HG03135 (cell line): ENCODE data around the gene SEL1L3.

Experiments
- ATAC-seq: cut with Tn5 transposase; IDR thresholded peaks from one replicate; pipeline ENCODE4 v1.9.1; 2021; ENCODE audit warnings: mild to moderate bottlenecking, moderate library complexity; ENCODE audit not compliant: unreplicated experiment

The SEL1L3 gene

GRCh38 chr4:25821267-25821666 is 41.5 kb downstream of the SEL1L3 start:
- ATAC-seq: no peak

- ATAC-seq: no peak
Observed at GRCh38 chr4:25818876-25819275, 43.9 kb downstream of the SEL1L3 start.

- ATAC-seq: no peak
Observed at GRCh38 chr4:25818371-25818871, 44.4 kb downstream of the SEL1L3 start.

- no peak for ATAC-seq
Observed at GRCh38 chr4:25817059-25817681, 45.6 kb downstream of the SEL1L3 start.

- ATAC-seq: no peak
Observed at GRCh38 chr4:25816591-25817058, 46.2 kb downstream of the SEL1L3 start.

- no peak for ATAC-seq
Observed at GRCh38 chr4:25815586-25815985, 47.2 kb downstream of the SEL1L3 start.

GRCh38 chr4:25814301-25815136 is 48.3 kb downstream of the SEL1L3 start:
- no peak for ATAC-seq

- no peak for ATAC-seq
Observed at GRCh38 chr4:25813448-25814106, 49.2 kb downstream of the SEL1L3 start.

GRCh38 chr4:25811841-25812240 is 50.9 kb downstream of the SEL1L3 start:
- no peak for ATAC-seq

GRCh38 chr4:25811374-25811690 is 51.5 kb downstream of the SEL1L3 start:
- ATAC-seq: no peak

- ATAC-seq: no peak
Observed at GRCh38 chr4:25810461-25811373, 52.1 kb downstream of the SEL1L3 start.

- ATAC-seq: no peak
Observed at GRCh38 chr4:25809996-25810395, 52.8 kb downstream of the SEL1L3 start.

- ATAC-seq: no peak
Observed at GRCh38 chr4:25807102-25807728, 55.6 kb downstream of the SEL1L3 start.

- no peak for ATAC-seq
Observed at GRCh38 chr4:25805255-25805860, 57.4 kb downstream of the SEL1L3 start.

- no peak for ATAC-seq
Observed at GRCh38 chr4:25803720-25804225, 59.0 kb downstream of the SEL1L3 start.

GRCh38 chr4:25801594-25801993 is 61.2 kb downstream of the SEL1L3 start:
- ATAC-seq: no peak

- no peak for ATAC-seq
Observed at GRCh38 chr4:25800245-25800644, 62.5 kb downstream of the SEL1L3 start.

GRCh38 chr4:25799522-25799921 is 63.3 kb downstream of the SEL1L3 start:
- no peak for ATAC-seq

- ATAC-seq: no peak
Observed at GRCh38 chr4:25797136-25797535, 65.7 kb downstream of the SEL1L3 start.
